HEK293 (cell line): ENCODE measurements around the gene DIPK1C.

Source experiments
- BCL11A ChIP-seq: fragments of 450-650 bp; formaldehyde crosslinking; IDR thresholded peaks from 2 replicates; pipeline ENCODE4 v1.5.1; 2016; ENCODE audit warnings: low read depth, missing biosample characterization, missing genetic modification characterization
- CTCF ChIP-seq: fragments of 450-650 bp; formaldehyde crosslinking; IDR thresholded peaks from 2 replicates; pipeline ENCODE4 v1.5.1; 2016; ENCODE audit warnings: missing biosample characterization, missing genetic modification characterization
- REST ChIP-seq: fragments of 450-650 bp; formaldehyde crosslinking; IDR thresholded peaks from 2 replicates; pipeline ENCODE4 v1.5.1; 2016; ENCODE audit warnings: missing biosample characterization, missing genetic modification characterization
- SP3 ChIP-seq: fragments of 450-650 bp; formaldehyde crosslinking; IDR thresholded peaks from 2 replicates; pipeline ENCODE4 v1.5.1; 2016; ENCODE audit warnings: missing biosample characterization, missing genetic modification characterization
- SP7 ChIP-seq: fragments of 450-650 bp; formaldehyde crosslinking; IDR thresholded peaks from 2 replicates; pipeline ENCODE4 v1.5.1; 2016; ENCODE audit warnings: missing biosample characterization, missing genetic modification characterization
- TRIM28 ChIP-seq: IDR thresholded peaks from 2 replicates; pipeline ENCODE4 v1.6.1; 2011; ENCODE audit warnings: low read length, control low read depth, borderline replicate concordance
- ZBTB26 ChIP-seq: fragments of 450-650 bp; formaldehyde crosslinking; optimal IDR thresholded peaks from 2 replicates; pipeline ENCODE3; 2016; ENCODE audit warnings: missing biosample characterization, mild to moderate bottlenecking, missing genetic modification characterization
- ZNF146 ChIP-seq: fragments of 450-650 bp; formaldehyde crosslinking; IDR thresholded peaks from 2 replicates; pipeline ENCODE4 v1.5.1; 2016; ENCODE audit warnings: missing biosample characterization, missing genetic modification characterization
- ZNF350 ChIP-seq: fragments of 450-650 bp; formaldehyde crosslinking; IDR thresholded peaks from 2 replicates; pipeline ENCODE4 v1.5.0; 2017; ENCODE audit warnings: missing biosample characterization, mild to moderate bottlenecking, missing genetic modification characterization
- ZNF549 ChIP-seq: fragments of 450-650 bp; IDR thresholded peaks from 2 replicates; pipeline ENCODE4 v1.5.1; 2018; ENCODE audit warnings: missing biosample characterization, missing genetic modification characterization, mild to moderate bottlenecking, inconsistent platforms, moderate library complexity
- ZNF639 ChIP-seq: fragments of 450-650 bp; formaldehyde crosslinking; IDR thresholded peaks from 2 replicates; pipeline ENCODE4 v1.5.1; 2016; ENCODE audit warnings: missing biosample characterization, missing genetic modification characterization
- ZNF660 ChIP-seq: fragments of 450-650 bp; IDR thresholded peaks from 2 replicates; pipeline ENCODE4 v1.5.1; 2018; ENCODE audit warnings: missing biosample characterization, mild to moderate bottlenecking, missing genetic modification characterization
- ZNF792 ChIP-seq: fragments of 450-650 bp; formaldehyde crosslinking; IDR thresholded peaks from 2 replicates; pipeline ENCODE4 v1.5.1; 2016; ENCODE audit warnings: missing biosample characterization, missing genetic modification characterization

GRCh38 chr18:74497324-74497676 is 40.2 kb upstream of the DIPK1C start:
- TF ChIP-seq CTCF (no peak), TRIM28 (no peak), ZNF350 (no peak), BCL11A (tag by site-specific recombination) (no peak), ZNF639 (tag by site-specific recombination) (no peak), REST (tag by site-specific recombination) (no peak), ZNF660 (no peak), ZNF549 (tag by site-specific recombination) (no peak), SP7 (tag by site-specific recombination) (no peak), ZNF146 (no peak), ZNF792 (tag by site-specific recombination) (no peak), ZBTB26 (tag by site-specific recombination) (no peak), SP3 (tag by site-specific recombination) (no peak)
